GM04504 (cell line): Measurements from ENCODE around the gene YKT6.

Experiments
- DNase-seq: peaks from one replicate; pipeline ENCODE4 v3.0.0-alpha.2; 2012; ENCODE audit warnings: low read depth

The YKT6 gene

DNA sequence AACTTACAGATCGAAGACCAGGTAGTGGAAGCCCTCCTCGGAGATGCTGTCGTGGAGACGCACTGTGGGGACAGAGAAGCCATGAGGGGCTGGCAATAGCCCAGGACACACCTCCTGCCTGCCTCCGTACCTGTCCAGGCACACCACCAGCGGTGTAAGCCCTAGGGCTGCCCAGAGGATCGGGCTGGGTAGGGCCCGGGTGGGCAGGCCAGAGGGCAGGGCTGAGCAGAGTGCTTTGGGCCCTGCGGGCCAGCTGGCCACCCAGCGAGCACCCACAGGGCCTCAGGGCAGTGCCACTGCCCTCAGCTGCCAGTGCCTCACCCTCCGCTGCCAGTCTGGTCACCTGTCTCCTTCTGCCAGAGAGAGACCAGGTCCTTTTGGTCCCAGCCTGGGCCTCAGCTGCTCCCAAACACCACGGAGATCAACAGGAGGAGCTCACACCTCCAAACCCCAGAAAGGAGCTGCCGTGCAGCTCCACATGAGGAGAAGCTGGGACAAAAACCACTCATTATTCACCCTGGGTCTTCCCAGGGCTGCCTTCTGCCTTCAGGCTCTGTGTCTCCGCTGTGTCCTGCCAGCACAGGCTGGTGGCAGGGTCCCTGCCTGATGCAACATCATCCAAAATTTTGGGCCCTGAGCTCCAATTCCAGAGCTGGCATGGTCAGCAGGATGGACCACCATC lies 58.2 kb downstream of the YKT6 start:
- DNase-seq: no peak

DNA sequence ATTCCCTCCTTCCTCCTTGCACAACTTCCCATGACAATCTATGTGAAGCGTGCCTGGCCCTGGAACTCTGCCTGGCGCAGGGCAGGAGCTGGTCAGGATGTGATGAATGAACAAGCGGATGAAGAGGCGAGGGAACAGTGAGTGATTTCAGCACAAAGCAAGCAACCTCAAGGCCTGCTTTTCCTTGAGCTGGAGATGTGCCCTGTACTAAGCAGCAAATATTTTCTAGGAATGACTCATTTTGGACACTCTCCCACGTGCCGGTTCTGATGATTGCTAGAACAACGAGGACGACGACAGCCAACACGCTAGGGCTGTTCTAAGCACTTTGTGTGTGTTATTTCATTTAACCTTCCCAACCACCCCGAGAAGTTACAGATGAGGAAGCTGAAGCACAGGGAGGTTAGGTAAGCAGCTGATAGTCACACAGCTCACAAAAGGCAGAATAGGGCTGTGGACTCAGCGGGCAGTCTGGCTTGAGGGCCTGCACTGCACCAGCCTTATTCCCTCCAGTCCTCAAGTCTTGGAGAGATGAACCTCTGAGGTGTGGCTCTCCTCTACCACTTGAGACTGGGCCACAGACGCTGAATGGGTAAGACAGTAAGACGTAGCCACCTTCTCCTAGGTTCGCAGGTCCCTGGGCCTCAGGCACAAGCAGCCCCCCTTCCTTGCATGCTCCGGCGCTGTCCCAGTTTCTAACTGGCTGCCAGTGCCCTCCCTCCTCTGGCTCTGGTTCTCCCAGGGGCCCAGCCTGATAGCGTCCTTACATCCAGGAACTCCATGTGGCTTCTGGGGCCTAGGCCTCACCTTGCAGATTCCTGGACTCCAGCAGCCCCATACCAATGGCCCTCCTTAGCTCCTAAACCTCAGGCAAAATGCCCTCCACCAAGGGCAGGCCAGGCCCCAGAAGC lies 59.0 kb downstream of the YKT6 start:
- peak; percentile 96 for DNase-seq

DNA sequence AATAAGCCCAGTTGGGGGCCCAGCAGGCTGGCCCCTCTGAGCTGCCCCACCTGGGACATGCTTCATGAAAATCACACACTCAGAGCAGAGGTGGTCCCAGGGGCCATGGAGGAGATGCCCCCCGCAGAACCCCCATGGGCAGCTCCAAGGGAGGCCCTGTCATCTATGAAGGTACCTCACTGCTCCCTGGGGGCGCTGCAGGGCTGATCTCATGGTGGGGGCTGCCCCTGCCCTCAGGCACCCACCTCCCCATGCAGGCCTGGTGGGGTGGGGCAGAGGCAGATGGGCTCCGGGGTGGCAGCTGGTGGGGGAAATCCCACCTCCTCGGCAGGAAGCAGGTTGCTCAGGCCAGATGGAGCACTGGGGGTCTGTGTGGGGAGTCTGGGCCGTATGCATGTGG lies 60.5 kb downstream of the YKT6 start:
- no peak for DNase-seq

DNA sequence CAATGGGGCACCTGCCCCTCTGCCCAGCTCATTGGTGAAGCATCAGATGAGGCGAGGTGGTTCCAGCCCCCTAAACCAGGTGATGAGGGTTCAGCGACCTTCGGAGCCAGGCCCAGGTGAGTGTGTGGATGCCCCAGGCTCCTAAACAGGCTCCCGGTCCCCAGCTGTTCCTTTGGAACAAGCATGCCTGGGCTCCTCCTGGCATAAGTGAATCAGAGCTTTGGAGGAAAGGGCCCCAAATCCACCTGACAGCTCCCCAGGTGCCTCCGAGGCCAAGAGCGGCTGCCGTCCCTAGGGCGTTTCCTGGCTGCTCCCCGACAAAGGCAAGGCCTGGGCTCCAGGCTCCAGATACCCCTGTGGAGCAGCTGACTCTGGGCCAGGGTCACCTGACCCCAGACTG lies 61.3 kb downstream of the YKT6 start:
- no peak for DNase-seq

DNA sequence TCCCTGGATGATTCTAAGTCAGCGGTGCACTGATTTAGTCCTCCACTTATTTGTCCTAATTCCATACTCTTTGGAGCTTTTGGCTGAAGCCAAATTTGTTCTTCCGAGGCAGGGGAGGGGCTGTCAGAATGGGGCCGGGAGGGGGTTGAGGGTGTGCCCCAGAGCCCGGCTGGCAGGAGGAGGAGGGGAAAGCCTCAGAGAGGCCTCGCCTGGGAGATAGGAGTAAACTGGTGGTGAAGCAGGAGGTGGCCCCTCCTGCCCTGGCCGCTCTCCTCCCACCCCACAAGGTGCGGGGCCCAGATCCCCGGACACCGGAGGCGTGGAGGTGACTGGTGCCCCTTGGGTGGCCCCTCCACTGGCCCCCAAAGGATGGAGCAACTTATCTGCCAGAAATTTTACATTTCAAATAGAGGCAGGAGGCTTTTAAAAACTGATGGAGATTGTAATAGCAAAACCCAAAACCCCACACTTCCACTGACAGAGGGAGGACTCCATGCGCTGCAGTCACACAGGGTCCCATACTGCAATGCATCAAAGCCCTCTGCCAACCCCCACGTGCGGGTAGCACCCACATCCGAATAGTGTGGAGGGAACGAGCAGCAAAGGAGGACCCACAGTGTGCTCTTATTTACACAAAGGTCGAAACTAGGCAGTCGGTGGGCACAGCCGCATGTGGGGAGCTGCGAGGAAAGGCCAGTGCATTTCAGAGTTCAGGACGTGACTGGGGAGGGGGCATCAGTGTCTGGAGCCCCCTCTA lies 62.7 kb downstream of the YKT6 start:
- DNase-seq: no peak
